Placental pericyte (primary cell): ENCODE measurements around the gene KCNJ16. TPM values are rescaled to one million over a fixed set of nuclear protein-coding genes. Genes with fewer than 3 reads are reported as not detected.

Experiments
- total RNA-seq: library from RNA; depleted of rRNA; stranded (reverse); fragments of >200 nt; gene quantifications from 2 replicates; pipeline ENCODE4 v1.2.3, GENCODE V29; 2012

Gene KCNJ16
- not detected in 2 replicates for total RNA-seq

DNA sequence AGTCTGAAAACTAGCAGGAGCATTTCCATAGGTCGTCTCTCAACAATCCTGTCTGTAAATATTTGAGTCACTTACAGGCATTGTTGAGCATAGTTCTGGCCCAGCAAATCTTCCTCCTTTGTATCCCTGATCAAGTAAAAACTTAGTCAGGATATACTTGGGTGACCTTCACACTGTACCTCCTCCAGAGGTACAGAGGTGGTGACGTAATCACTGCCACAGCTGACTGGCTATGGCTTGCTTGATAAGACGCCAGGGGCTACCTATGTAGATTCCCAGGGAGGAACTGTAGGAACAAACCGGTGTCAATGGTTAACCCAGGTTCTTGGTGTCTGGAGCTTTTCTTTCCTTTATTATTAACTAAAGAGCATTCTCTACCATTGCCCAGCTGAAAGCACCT is at the start of gene KCNJ16:
KCNJ16 (plus strand) TSS at position 270 of the 400 bp plus-strand sequence. CDS start 56,863 bp downstream, outside the sequence.

DNA sequence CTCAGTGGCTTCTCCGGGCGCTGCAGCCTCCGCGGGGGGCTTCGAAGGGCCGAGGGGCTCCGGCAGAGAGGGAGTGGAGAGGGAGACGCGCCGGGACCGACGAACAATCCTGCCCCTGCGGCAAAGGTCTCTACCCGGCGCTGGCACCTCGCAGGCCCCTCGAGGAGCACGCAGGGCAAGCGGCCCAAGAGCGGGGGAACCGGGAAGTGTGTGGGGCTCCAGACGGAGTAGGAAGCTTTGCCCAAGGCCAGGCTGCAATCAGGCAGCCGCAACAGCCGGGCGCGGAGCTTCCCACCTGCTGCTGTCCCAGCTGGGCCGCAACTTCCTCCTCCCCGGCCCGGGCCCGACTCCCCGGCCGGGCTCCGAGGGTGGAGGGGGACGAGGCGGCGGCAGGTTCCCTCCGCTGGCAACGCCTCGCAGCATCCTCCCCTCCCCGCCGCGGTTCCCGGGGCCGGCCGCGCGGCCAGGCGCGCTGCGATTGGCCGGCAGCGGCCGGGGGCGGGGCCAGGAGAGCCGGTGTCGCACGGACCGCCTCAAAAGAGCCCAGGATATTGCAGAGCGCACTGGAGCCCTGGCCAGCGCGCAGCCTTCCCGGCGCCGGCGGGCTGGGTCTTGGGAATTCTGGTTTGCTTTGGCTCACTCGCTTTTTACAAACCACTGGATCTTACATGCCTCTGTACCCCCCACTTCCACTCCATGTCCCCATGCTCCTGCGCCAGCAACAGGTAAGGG is 94.1 kb downstream of the KCNJ16 start, which contains the start of gene KCNJ2:
KCNJ2 (plus strand) TSS at position 556 of the 732 bp plus-strand sequence. CDS start 5,508 bp downstream, outside the sequence.

Other genes starting within 250 kb of the KCNJ16 start
- gene KCNJ2, start 94.3 kb downstream of the KCNJ16 start, total RNA-seq = 2.9 and 15.8 TPM in 2 replicates